OCI-LY1 (cell line): ENCODE data around the gene DCHS1.

Source experiments
- EZH2 ChIP-seq: fragments of 200-600 bp; sonication (generic), shearing (Covaris generic); IDR thresholded peaks from 2 replicates; pipeline ENCODE4 v1.8.0; 2017; ENCODE audit warnings: borderline replicate concordance, mixed run types, mild to moderate bottlenecking, antibody characterized with exemption, low read length, moderate library complexity, mixed read lengths
- TF ChIP-seq, protein P1 (sequence below): fragments of 200-600 bp; sonication (generic), shearing (Covaris generic); IDR thresholded peaks from 2 replicates; pipeline ENCODE4 v1.5.1; 2017; ENCODE audit warnings: mild to moderate bottlenecking, antibody characterized with exemption, low read length, moderate library complexity, mixed read lengths

DNA sequence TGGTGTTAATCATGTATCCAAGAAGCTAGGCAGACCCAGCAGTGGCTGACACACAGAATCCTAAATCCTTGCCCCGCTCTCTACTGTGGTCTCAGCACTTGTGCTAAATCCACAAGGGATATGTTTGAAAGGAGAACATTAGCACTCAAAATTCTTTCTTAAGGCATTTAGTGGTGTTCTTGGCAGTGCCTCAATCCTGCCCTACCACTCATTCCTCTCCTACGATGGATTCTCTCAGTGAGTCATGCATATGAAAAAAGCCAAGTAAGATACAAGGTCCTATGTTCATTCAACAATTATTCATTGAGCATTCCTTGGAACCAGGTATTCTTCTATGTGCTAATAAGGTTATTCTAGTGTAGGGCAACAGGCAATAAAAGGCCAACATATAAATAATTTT lies 83.4 kb downstream of the DCHS1 start:
- TF ChIP-seq, protein P1, sequence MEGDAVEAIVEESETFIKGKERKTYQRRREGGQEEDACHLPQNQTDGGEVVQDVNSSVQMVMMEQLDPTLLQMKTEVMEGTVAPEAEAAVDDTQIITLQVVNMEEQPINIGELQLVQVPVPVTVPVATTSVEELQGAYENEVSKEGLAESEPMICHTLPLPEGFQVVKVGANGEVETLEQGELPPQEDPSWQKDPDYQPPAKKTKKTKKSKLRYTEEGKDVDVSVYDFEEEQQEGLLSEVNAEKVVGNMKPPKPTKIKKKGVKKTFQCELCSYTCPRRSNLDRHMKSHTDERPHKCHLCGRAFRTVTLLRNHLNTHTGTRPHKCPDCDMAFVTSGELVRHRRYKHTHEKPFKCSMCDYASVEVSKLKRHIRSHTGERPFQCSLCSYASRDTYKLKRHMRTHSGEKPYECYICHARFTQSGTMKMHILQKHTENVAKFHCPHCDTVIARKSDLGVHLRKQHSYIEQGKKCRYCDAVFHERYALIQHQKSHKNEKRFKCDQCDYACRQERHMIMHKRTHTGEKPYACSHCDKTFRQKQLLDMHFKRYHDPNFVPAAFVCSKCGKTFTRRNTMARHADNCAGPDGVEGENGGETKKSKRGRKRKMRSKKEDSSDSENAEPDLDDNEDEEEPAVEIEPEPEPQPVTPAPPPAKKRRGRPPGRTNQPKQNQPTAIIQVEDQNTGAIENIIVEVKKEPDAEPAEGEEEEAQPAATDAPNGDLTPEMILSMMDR, result no peak
- no peak for TF ChIP-seq EZH2
